Choroid plexus epithelial cell (primary cell): ENCODE data around the gene ZNF616.

Source experiments
- DNase-seq: peaks from one replicate; pipeline ENCODE4 v3.0.0-alpha.2; 2010; ENCODE audit warnings: low read depth
- H3K4me3 ChIP-seq: 2 replicates; pipeline ENCODE4 v1.5.1; 2011; ENCODE audit warnings: low read depth, mild to moderate bottlenecking, control low read depth, low read length, moderate library complexity
- TF ChIP-seq, protein P1 (sequence below): conservative IDR thresholded peaks from 2 replicates; pipeline ENCODE4 v1.5.1; 2011; ENCODE audit warnings: low read depth, mild to moderate bottlenecking, control low read depth, inconsistent platforms, low read length, moderate library complexity

ZNF616 gene

DNA sequence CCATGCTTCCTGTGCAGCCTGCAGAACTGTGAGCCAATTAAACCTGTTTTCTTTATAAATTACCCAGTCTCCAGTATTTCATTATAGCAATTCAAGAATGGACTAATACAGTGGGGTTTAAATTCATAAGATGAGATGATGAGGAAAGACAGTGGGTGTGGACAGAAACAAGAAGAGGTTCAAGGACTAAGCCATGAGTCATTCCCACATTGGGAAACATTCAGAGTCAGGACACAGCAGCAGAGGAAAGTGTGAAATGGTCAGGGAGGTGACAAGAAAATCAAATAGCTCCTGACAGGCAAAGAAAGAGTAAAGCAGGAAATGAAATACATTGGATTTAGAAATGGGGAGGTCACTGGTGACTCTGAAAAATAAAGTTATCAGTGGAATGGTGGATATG lies 53.3 kb downstream of the ZNF616 start:
- no peak overlapping the region for H3K4me3 ChIP-seq
- DNase-seq: peak; percentile 74
- TF ChIP-seq, protein P1, sequence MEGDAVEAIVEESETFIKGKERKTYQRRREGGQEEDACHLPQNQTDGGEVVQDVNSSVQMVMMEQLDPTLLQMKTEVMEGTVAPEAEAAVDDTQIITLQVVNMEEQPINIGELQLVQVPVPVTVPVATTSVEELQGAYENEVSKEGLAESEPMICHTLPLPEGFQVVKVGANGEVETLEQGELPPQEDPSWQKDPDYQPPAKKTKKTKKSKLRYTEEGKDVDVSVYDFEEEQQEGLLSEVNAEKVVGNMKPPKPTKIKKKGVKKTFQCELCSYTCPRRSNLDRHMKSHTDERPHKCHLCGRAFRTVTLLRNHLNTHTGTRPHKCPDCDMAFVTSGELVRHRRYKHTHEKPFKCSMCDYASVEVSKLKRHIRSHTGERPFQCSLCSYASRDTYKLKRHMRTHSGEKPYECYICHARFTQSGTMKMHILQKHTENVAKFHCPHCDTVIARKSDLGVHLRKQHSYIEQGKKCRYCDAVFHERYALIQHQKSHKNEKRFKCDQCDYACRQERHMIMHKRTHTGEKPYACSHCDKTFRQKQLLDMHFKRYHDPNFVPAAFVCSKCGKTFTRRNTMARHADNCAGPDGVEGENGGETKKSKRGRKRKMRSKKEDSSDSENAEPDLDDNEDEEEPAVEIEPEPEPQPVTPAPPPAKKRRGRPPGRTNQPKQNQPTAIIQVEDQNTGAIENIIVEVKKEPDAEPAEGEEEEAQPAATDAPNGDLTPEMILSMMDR: no peak

DNA sequence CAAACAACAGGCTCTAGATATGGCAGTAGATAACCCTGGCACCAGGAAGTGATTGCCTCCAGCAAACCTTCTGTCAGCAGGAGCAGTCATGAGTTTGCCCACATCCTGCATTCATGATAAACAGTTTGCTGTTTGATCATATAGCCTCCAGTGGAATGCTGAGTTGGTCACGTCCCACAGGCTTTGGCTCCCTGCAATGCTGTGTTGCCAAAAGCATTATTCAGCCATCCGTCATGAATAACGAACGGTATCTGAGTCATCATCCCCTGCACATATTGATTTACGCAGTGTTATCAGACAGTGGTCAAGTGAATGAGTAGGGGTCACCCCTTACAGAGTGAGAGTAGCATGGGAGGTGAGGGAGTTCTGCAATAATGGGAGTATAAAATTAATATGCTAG lies 69.2 kb downstream of the ZNF616 start:
- H3K4me3 ChIP-seq: no peak overlapping the region
- TF ChIP-seq, protein P1: no peak
- peak; percentile 92 for DNase-seq

DNA sequence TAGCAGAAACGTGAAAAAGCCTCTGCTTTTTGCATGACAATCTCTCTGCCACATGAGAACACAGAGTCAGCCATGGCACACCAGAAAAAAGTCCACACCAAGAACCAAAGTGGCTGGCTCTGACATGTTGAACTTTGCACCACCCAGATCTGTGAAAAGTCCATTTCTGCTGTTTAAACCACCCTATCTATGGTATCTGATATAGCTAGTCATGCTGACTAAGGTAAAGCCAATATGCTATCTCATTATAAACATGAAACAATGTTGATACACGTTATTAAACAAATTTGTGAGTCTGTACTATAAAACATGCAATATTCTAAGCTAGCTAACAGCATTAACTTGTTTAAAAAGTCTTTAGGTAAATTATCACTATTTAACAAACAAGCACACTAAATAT lies 70.1 kb downstream of the ZNF616 start:
- DNase-seq: no peak
- H3K4me3 ChIP-seq: no peak overlapping the region
- TF ChIP-seq, protein P1: no peak

DNA sequence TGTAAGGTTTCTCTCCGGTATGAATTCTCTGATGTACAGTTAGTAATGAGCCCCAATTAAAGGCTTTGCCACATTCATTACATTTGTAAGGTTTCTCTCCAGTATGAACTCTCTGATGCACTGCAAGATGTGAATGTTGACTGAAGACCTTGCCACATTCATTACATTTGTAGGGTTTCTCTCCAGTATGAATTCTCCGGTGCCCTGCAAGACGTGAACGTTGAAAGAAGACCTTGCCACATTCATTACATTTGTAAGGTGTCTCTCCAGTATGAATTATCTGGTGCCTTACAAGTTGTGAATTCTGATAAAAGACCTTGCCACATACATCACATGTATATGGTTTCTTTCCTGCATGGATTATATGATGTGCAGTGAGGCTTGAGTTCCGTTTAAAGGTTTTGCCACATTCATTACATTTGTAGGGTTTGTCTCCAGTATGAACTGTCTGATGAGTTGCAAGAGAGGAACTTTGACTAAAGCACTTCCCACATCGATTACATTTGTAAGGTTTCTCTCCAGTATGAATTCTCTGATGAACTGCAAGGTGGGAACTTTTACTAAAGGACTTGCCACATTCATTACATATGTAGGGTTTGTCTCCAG lies 73.4 kb downstream of the ZNF616 start:
- TF ChIP-seq, protein P1: no peak
- no peak overlapping the region for H3K4me3 ChIP-seq
- no peak for DNase-seq

DNA sequence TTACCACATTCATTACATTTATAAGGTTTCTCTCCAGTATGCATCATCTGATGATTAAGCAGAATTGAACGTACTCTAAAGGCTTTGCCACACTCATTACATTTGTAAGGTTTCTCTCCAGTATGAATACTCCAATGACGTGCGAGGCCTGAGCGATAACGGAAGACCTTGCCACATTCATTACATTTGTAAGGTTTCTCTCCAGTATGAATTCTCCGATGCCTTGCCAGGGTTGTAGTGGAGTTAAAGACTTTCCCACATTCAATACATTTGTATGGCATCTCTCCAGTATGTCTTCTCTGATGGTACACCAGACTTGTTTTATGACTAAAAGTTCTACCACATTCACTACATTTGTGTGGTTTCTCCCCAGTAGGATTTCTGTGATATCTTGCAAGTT lies 74.3 kb downstream of the ZNF616 start:
- TF ChIP-seq, protein P1: no peak
- DNase-seq: no peak
- no peak overlapping the region for H3K4me3 ChIP-seq
